Left colon (tissue), 2 donors: ENCODE measurements around the gene ASCL2. TPM values are rescaled to one million over a fixed set of nuclear protein-coding genes. Genes with fewer than 3 reads are reported as not detected.
"Not testable (repeated sequence)": the region's sequence is repeated elsewhere in the genome, so short reads cannot be mapped to it uniquely, and the experiment has no call there.

Source experiments
- ATAC-seq: fragments of 200-7000 bp; cut with Tn5 transposase; one replicate; pipeline ENCODE4 v1.9.1; 2020; ENCODE audit warnings: mild to moderate bottlenecking, moderate library complexity
- DNase-seq, 2 donors: peaks; one replicate each; pipeline ENCODE4 v3.0.0-alpha.2; 2020
- intact Hi-C, 2 donors: fragments of 100-400 bp; cut with DNase I in 1 of 2; cut with micrococcal nuclease in 1 of 2; formaldehyde crosslinking; loops; one replicate each; pipeline versions ENCODE4 v1.11.2 to v1.14.0; 2022; cut with DNase I, micrococcal nuclease
- total RNA-seq, 2 donors: library from RNA; stranded (reverse); fragmentation: NEBNext Ultra II Directional; extraction: Animal tissue kit (Norgen Biotek cat#: 25700); gene quantifications; one replicate each; pipeline ENCODE4 v1.2.1, GENCODE V29; 2021
- donor health status: DM: no; HTN: no; CAD: no.
- donor health status: DM: yes; HTN: yes; CAD: no.

Gene ASCL2
- total RNA-seq, 2 donors from 2014 or later, result 6.3 to 10.4 TPM

GRCh38 chr11:2286350-2286749 is 16.0 kb upstream of the ASCL2 start:
- intact Hi-C loops, ATAC-seq, DNase-seq: not testable (repeated sequence)

GRCh38 chr11:2280208-2280607 is 9.8 kb upstream of the ASCL2 start:
- DNase-seq (no peak), ATAC-seq (no peak)
- intact Hi-C loops, result no loop called here

GRCh38 chr11:2277933-2278523 is 7.6 kb upstream of the ASCL2 start:
- ATAC-seq (no peak), DNase-seq (no peak)
- intact Hi-C loops, result no loop called here

GRCh38 chr11:2277008-2277346 is 6.6 kb upstream of the ASCL2 start:
- intact Hi-C loops, result no loop called here
- ATAC-seq (no peak), DNase-seq (peak in 1 of 2 donors; percentile 2)

GRCh38 chr11:2276280-2277007 is 6.1 kb upstream of the ASCL2 start:
- DNase-seq (no peak), ATAC-seq (no peak)
- intact Hi-C loops, result no loop called here

- intact Hi-C loops, result no loop called here
- peak in 1 of 2 donors; percentile 2 for DNase-seq
Measured at GRCh38 chr11:2275334-2276279, 5.2 kb upstream of the ASCL2 start.

GRCh38 chr11:2273771-2274170 is 3.4 kb upstream of the ASCL2 start:
- DNase-seq, result no peak
- no peak for ATAC-seq
- intact Hi-C loops, result no loop called here

More at GRCh38 chr11:2275334-2276279, 5.2 kb upstream of the ASCL2 start:
- no peak for ATAC-seq

- ATAC-seq (no peak), DNase-seq (no peak)
- intact Hi-C loops, result no loop called here
Measured at GRCh38 chr11:2273311-2273710, 2.9 kb upstream of the ASCL2 start.

- no peak for ATAC-seq
- intact Hi-C loops, result no loop called here
- DNase-seq, result no peak
Measured at GRCh38 chr11:2272946-2273280, 2.5 kb upstream of the ASCL2 start.

GRCh38 chr11:2272228-2272945 is 2.0 kb upstream of the ASCL2 start:
- DNase-seq (peak in 1 of 2 donors; percentile 2), ATAC-seq (no peak)
- intact Hi-C loops, result no loop called here

- intact Hi-C loops, result no loop called here
- peak; percentile 6 to 19 for DNase-seq
- ATAC-seq, result no peak
Measured at GRCh38 chr11:2271327-2272227, 1.2 kb upstream of the ASCL2 start.

- intact Hi-C loops, result no loop called here
- ATAC-seq (peak; percentile 41), DNase-seq (peak; percentile 44)
Measured at GRCh38 chr11:2271077-2271326, 614 bp upstream of the ASCL2 start.

GRCh38 chr11:2269601-2270321 is 627 bp downstream of the ASCL2 start:
- intact Hi-C loops, result no loop called here
- ATAC-seq, result peak; percentile 69
- peak; percentile 52 to 74 for DNase-seq

GRCh38 chr11:2268729-2269600 is 1.4 kb downstream of the ASCL2 start:
- peak; percentile 40 to 52 for DNase-seq
- intact Hi-C loops, result no loop called here
- ATAC-seq, result peak; percentile 33

GRCh38 chr11:2267851-2268728 is 2.3 kb downstream of the ASCL2 start:
- intact Hi-C loops, result no loop called here
- ATAC-seq (no peak), DNase-seq (peak in 1 of 2 donors; percentile 25)

- ATAC-seq, result no peak
Measured at GRCh38 chr11:2267306-2267850, 3.0 kb downstream of the ASCL2 start.

More at GRCh38 chr11:2267306-2267850, 3.0 kb downstream of the ASCL2 start:
- DNase-seq, result peak in 1 of 2 donors; percentile 24
- intact Hi-C loops, result no loop called here
